H9 (cell line): ENCODE measurements around the gene PPBP. TPM values are rescaled to one million over a fixed set of nuclear protein-coding genes. Genes with fewer than 3 reads are reported as not detected.
"Not testable (repeated sequence)": the region's sequence is repeated elsewhere in the genome, so short reads cannot be mapped to it uniquely, and the experiment has no call there.

Experiments
- DNase-seq: peaks from one replicate; pipeline ENCODE4 v3.0.0-alpha.2; 2017
- H2AFZ ChIP-seq: one replicate; pipeline ENCODE4 v1.6.1; 2013; ENCODE audit warnings: mild to moderate bottlenecking, low read length, control low read depth, moderate library complexity
- H2AK5ac ChIP-seq: 2 replicates; pipeline ENCODE4 v1.6.1; 2013; ENCODE audit warnings: low read length, control low read depth, mixed read lengths; ENCODE audit not compliant: insufficient read length
- H2BK120ac ChIP-seq: one replicate; pipeline ENCODE4 v1.6.1; 2013; ENCODE audit warnings: low read depth, mild to moderate bottlenecking, low read length, control low read depth, inconsistent platforms; ENCODE audit not compliant: poor library complexity, severe bottlenecking
- H2BK12ac ChIP-seq: 2 replicates; pipeline ENCODE4 v1.6.1; 2013; ENCODE audit warnings: low read length, control low read depth, mixed read lengths, low read depth; ENCODE audit not compliant: insufficient read length
- H2BK15ac ChIP-seq: 2 replicates; pipeline ENCODE4 v1.6.1; 2013; ENCODE audit warnings: low read depth, low read length, control low read depth
- H2BK20ac ChIP-seq: one replicate; pipeline ENCODE4 v1.6.1; 2013; ENCODE audit warnings: low read depth, mild to moderate bottlenecking, low read length, control low read depth, inconsistent platforms; ENCODE audit not compliant: poor library complexity, severe bottlenecking
- H2BK5ac ChIP-seq: 2 replicates; pipeline ENCODE4 v1.6.1; 2013; ENCODE audit warnings: low read length, control low read depth, mixed read lengths; ENCODE audit not compliant: insufficient read length
- H3K14ac ChIP-seq: 2 replicates; pipeline ENCODE4 v1.6.1; 2013; ENCODE audit warnings: low read length, control low read depth; ENCODE audit not compliant: insufficient read depth
- H3K18ac ChIP-seq: 2 replicates; pipeline ENCODE4 v1.6.1; 2013; ENCODE audit warnings: low read depth, mild to moderate bottlenecking, mixed read lengths, low read length, control low read depth; ENCODE audit not compliant: insufficient read length
- H3K23ac ChIP-seq: 2 replicates; pipeline ENCODE4 v1.6.1; 2013; ENCODE audit warnings: low read length, control low read depth, mixed read lengths, low read depth; ENCODE audit not compliant: insufficient read length
- H3K23me2 ChIP-seq: 2 replicates; pipeline ENCODE4 v1.6.1; 2013; ENCODE audit warnings: low read depth, mild to moderate bottlenecking, mixed read lengths, low read length, control low read depth; ENCODE audit not compliant: insufficient read length, poor library complexity, severe bottlenecking
- H3K27ac ChIP-seq: 2 replicates; pipeline ENCODE4 v1.5.1; 2013; ENCODE audit warnings: low read length, control low read depth, mixed read lengths, low read depth; ENCODE audit not compliant: insufficient read length
- H3K27me3 ChIP-seq: 2 replicates; pipeline ENCODE4 v1.6.1; 2013; ENCODE audit warnings: low read length, control low read depth, inconsistent platforms; ENCODE audit not compliant: insufficient read depth
- H3K4ac ChIP-seq: 2 replicates; pipeline ENCODE4 v1.6.1; 2013; ENCODE audit warnings: low read depth, mild to moderate bottlenecking, control low read depth, inconsistent platforms, low read length, moderate library complexity
- H3K4me1 ChIP-seq: 2 replicates; pipeline ENCODE4 v1.6.1; 2013; ENCODE audit warnings: low read length, control low read depth, inconsistent platforms; ENCODE audit not compliant: insufficient read depth
- H3K4me2 ChIP-seq: 2 replicates; pipeline ENCODE4 v1.6.1; 2013; ENCODE audit warnings: low read length, control low read depth, mixed read lengths; ENCODE audit not compliant: insufficient read length, insufficient read depth
- H3K56ac ChIP-seq: 2 replicates; pipeline ENCODE4 v1.6.1; 2013; ENCODE audit warnings: low read depth, mild to moderate bottlenecking, mixed read lengths, low read length, control low read depth; ENCODE audit not compliant: insufficient read length
- H3K79me1 ChIP-seq: 2 replicates; pipeline ENCODE4 v1.6.1; 2013; ENCODE audit warnings: low read depth, mild to moderate bottlenecking, moderate library complexity, low read length, control low read depth, inconsistent platforms; ENCODE audit not compliant: insufficient read depth, poor library complexity, severe bottlenecking
- H3K79me2 ChIP-seq: 2 replicates; pipeline ENCODE4 v1.6.1; 2013; ENCODE audit warnings: low read length, control low read depth, inconsistent platforms; ENCODE audit not compliant: insufficient read depth
- H3K9ac ChIP-seq: 2 replicates; pipeline ENCODE4 v1.6.1; 2013; ENCODE audit warnings: low read length, control low read depth, mixed read lengths; ENCODE audit not compliant: insufficient read length; ENCODE audit errors: extremely low read depth
- H3K9me3 ChIP-seq: one replicate; pipeline ENCODE4 v1.6.1; 2013; ENCODE audit warnings: low read depth, low read length, inconsistent platforms; ENCODE audit not compliant: control insufficient read depth
- H3T11ph ChIP-seq: one replicate; pipeline ENCODE4 v1.6.1; 2013; ENCODE audit warnings: mild to moderate bottlenecking, low read length, control low read depth, inconsistent platforms
- H4K20me1 ChIP-seq: one replicate; pipeline ENCODE4 v1.6.1; 2013; ENCODE audit not compliant: control insufficient read depth, insufficient read length, insufficient read depth
- H4K5ac ChIP-seq: 2 replicates; pipeline ENCODE4 v1.6.1; 2013; ENCODE audit warnings: low read depth, mild to moderate bottlenecking, mixed read lengths, low read length, control low read depth; ENCODE audit not compliant: insufficient read length
- H4K8ac ChIP-seq: replicated peaks from 2 replicates; pipeline ENCODE4 v1.6.1; 2013; ENCODE audit warnings: low read length, control low read depth, mixed read lengths, low read depth; ENCODE audit not compliant: insufficient read length
- H4K91ac ChIP-seq: 2 replicates; pipeline ENCODE4 v1.6.1; 2013; ENCODE audit warnings: low read depth, mild to moderate bottlenecking, moderate library complexity, mixed read lengths, low read length, control low read depth; ENCODE audit not compliant: insufficient read length
- H3K27ac Mint-ChIP-seq, 3 experiments: 2 replicates in 2 of 3; 3 replicates in 1 of 3; pipeline ENCODE4 v1.8.0; 2020 to 2021; ENCODE audit warnings: mixed read lengths in 3 of 3, mild to moderate bottlenecking in 1 of 3, moderate library complexity in 1 of 3
- H3K27me3 Mint-ChIP-seq: 2 replicates; pipeline ENCODE4 v1.8.0; 2021; ENCODE audit warnings: low read depth, mild to moderate bottlenecking, moderate library complexity, mixed read lengths
- H3K36me3 Mint-ChIP-seq, 3 experiments: 2 replicates in 2 of 3; 3 replicates in 1 of 3; pipeline ENCODE4 v1.8.0; 2020 to 2021; ENCODE audit warnings: low read depth in 3 of 3, mixed read lengths in 3 of 3; ENCODE audit not compliant: insufficient read depth in 1 of 3
- H3K4me1 Mint-ChIP-seq, 2 experiments: 2 replicates each; pipeline ENCODE4 v1.8.0; 2020; ENCODE audit warnings: mixed read lengths in 2 of 2
- H3K4me3 Mint-ChIP-seq, 2 experiments: 2 replicates in 1 of 2; 3 replicates in 1 of 2; pipeline ENCODE4 v1.8.0; 2020 to 2021; ENCODE audit warnings: mild to moderate bottlenecking in 2 of 2, mixed read lengths in 2 of 2, moderate library complexity in 1 of 2
- H3K9me3 Mint-ChIP-seq, 2 experiments: 2 replicates in 1 of 2; 3 replicates in 1 of 2; pipeline ENCODE4 v1.8.0; 2020; ENCODE audit warnings: mild to moderate bottlenecking in 2 of 2, mixed read lengths in 2 of 2, moderate library complexity in 1 of 2
- WGBS: extraction: QIAGEN DNeasy Blood & Tissue Kit; methylation state at CpG from one replicate; pipeline ENCODE4 v1.1.7; 2013; ENCODE audit warnings: missing lambda C conversion rate, low lambda C conversion rate, mixed read lengths; ENCODE audit not compliant: insufficient read length; ENCODE audit errors: extremely low coverage; 5-methylcytosine and 5-hydroxymethylcytosine counted together
- total RNA-seq: library from RNA; stranded (reverse); gene quantifications from 2 replicates; pipeline ENCODE4 v1.2.1, GENCODE V29; 2021
- TF ChIP-seq, protein P1 (sequence below): fragments of 200-600 bp; sonication (generic); conservative IDR thresholded peaks from 3 replicates; pipeline ENCODE4 v1.8.0; 2021; ENCODE audit warnings: antibody characterized with exemption, mild to moderate bottlenecking

The PPBP gene
- total RNA-seq, 1 experiment from 2014 or later = 0.33 TPM

GRCh38 chr4:73984736-73985527, 3.1 kb downstream of the PPBP start:
- Histone ChIP-seq H3K23ac (no peak overlapping the region), H2BK12ac (no peak overlapping the region), H3K79me1 (no peaks in the 10 kb centered on the region), H4K8ac (no peak overlapping the region), H4K20me1 (no peaks in the 10 kb centered on the region), H3T11ph (no peak overlapping the region), H2BK120ac (no peak overlapping the region), H2BK20ac (no peak overlapping the region), H3K79me2 (no peaks in the 10 kb centered on the region), H3K4ac (no peak overlapping the region), H3K14ac (no peak overlapping the region), H3K4me2 (no peak overlapping the region), H2BK5ac (peak overlapping the region; percentile 89), H3K27ac (peak overlapping the region; percentile 91), H3K23me2 (no peaks in the 10 kb centered on the region), H3K18ac (no peak overlapping the region), H4K91ac (no peak overlapping the region), H3K56ac (no peak overlapping the region), H2BK15ac (no peak overlapping the region), H2AFZ (no peak overlapping the region), H3K4me1 (peaks cover 5% of the 10 kb centered on the region; the same call in 1 of the 2 replicates), H3K27me3 (no peaks in the 10 kb centered on the region), H3K9me3 (no peaks in the 10 kb centered on the region), H3K9ac (no peak overlapping the region), H4K5ac (no peak overlapping the region), H2AK5ac (no peak overlapping the region)
- 0 out of 5 replicates have a peak overlapping the region, but pooled peaks of 1 of the 2 experiments have one; percentile 29 for H3K4me3 Mint-ChIP-seq
- DNase-seq = peak; percentile 68
- no peaks in the 10 kb centered on the region for H3K27me3 Mint-ChIP-seq
- WGBS = no CpG with 5 or more reads among the region's 4 CpGs
- peaks cover 0 to 7% of the 10 kb centered on the region in 2 experiments; a peak in 3 of 5 replicates for H3K9me3 Mint-ChIP-seq
- TF ChIP-seq, protein P1, sequence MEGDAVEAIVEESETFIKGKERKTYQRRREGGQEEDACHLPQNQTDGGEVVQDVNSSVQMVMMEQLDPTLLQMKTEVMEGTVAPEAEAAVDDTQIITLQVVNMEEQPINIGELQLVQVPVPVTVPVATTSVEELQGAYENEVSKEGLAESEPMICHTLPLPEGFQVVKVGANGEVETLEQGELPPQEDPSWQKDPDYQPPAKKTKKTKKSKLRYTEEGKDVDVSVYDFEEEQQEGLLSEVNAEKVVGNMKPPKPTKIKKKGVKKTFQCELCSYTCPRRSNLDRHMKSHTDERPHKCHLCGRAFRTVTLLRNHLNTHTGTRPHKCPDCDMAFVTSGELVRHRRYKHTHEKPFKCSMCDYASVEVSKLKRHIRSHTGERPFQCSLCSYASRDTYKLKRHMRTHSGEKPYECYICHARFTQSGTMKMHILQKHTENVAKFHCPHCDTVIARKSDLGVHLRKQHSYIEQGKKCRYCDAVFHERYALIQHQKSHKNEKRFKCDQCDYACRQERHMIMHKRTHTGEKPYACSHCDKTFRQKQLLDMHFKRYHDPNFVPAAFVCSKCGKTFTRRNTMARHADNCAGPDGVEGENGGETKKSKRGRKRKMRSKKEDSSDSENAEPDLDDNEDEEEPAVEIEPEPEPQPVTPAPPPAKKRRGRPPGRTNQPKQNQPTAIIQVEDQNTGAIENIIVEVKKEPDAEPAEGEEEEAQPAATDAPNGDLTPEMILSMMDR = no peak
- peak overlapping the region; percentile 37 to 98 (median 92); a peak in 5 of 7 replicates for H3K27ac Mint-ChIP-seq
- peaks cover 0 to 18% (median 14%) of the 10 kb centered on the region in 3 experiments; a peak in 4 of 7 replicates for H3K36me3 Mint-ChIP-seq
- peaks cover 53 to 71% of the 10 kb centered on the region in 2 experiments for H3K4me1 Mint-ChIP-seq

GRCh38 chr4:73981175-73981574, 6.8 kb downstream of the PPBP start:
- H2AK5ac ChIP-seq, H4K8ac ChIP-seq, H3T11ph ChIP-seq, H2BK15ac ChIP-seq, H3K27me3 Mint-ChIP-seq, H2BK20ac ChIP-seq, H3K79me1 ChIP-seq, H3K79me2 ChIP-seq, H4K5ac ChIP-seq, H3K9me3 Mint-ChIP-seq, H3K4me1 ChIP-seq, H3K36me3 Mint-ChIP-seq, H3K27ac ChIP-seq, H3K27me3 ChIP-seq, H3K56ac ChIP-seq, H2BK12ac ChIP-seq, H3K18ac ChIP-seq, H3K23ac ChIP-seq, H3K14ac ChIP-seq, H4K20me1 ChIP-seq, H3K9me3 ChIP-seq, H3K23me2 ChIP-seq, H3K9ac ChIP-seq, H3K4me2 ChIP-seq, H2BK120ac ChIP-seq, H4K91ac ChIP-seq, H2AFZ ChIP-seq, H2BK5ac ChIP-seq, H3K4ac ChIP-seq: not testable (repeated sequence)
- peak; percentile 52 for DNase-seq
- Mint-ChIP-seq H3K27ac (peak overlapping the region in 2 of 3 experiments; percentile 76 to 80; a peak in 4 of 7 replicates), H3K4me1 (peaks cover 50 to 62% of the 10 kb centered on the region in 2 experiments), H3K4me3 (peak overlapping the region in 1 of 2 experiments; percentile 34; a peak in 4 of 5 replicates)
- WGBS = no CpG with 5 or more reads among the region's 7 CpGs
